ENCODE data around the gene C1orf21.

GRCh38 chr1:184583849-184584248 lies 197.0 kb downstream of the C1orf21 start:
- no peak for TF ChIP-seq CTCF (optimal IDR thresholded peaks at IDR 0.05 in 1 of 3, IDR thresholded peaks at IDR 0.05 in 1 of 3, conservative IDR thresholded peaks at IDR 0.05 in 1 of 3; ENCODE audit: extremely low read depth in 1 of 3, insufficient read depth in 2 of 3, low read length in 3 of 3)
- no peak for TF ChIP-seq EZH2 (IDR thresholded peaks at IDR 0.05; ENCODE audit: low read length)
